GM10266 (cell line): Measurements from ENCODE around the gene MOAP1.
"Not testable (repeated sequence)": the region's sequence is repeated elsewhere in the genome, so short reads cannot be mapped to it uniquely, and the experiment has no call there.

Source experiments
- DNase-seq: peaks from one replicate; pipeline ENCODE4 v3.0.0; 2012; ENCODE audit errors: extremely low spot score
- CTCF ChIP-seq: IDR thresholded peaks from 2 replicates; pipeline ENCODE4 v1.5.1; 2012; ENCODE audit warnings: mild to moderate bottlenecking, low read depth; ENCODE audit not compliant: control insufficient read depth, insufficient read depth; ENCODE audit errors: missing control alignments

MOAP1 gene, protein sequence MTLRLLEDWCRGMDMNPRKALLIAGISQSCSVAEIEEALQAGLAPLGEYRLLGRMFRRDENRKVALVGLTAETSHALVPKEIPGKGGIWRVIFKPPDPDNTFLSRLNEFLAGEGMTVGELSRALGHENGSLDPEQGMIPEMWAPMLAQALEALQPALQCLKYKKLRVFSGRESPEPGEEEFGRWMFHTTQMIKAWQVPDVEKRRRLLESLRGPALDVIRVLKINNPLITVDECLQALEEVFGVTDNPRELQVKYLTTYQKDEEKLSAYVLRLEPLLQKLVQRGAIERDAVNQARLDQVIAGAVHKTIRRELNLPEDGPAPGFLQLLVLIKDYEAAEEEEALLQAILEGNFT

GRCh38 chr14:93184391-93185348 lies at the start of gene MOAP1, which contains the start of gene LYSET:
TSS of gene MOAP1 (minus strand) at chr14:93184897. CDS start at chr14:93184242, 655 bp downstream.
TSS of gene LYSET (plus strand) at chr14:93185317. CDS start at chr14:93185406, 89 bp downstream.
- DNase-seq: peak; percentile 97
- TF ChIP-seq CTCF: peak; percentile 14

GRCh38 chr14:93233078-93233477 lies 48.4 kb upstream of the MOAP1 start:
- not testable (repeated sequence) for DNase-seq

DNA sequence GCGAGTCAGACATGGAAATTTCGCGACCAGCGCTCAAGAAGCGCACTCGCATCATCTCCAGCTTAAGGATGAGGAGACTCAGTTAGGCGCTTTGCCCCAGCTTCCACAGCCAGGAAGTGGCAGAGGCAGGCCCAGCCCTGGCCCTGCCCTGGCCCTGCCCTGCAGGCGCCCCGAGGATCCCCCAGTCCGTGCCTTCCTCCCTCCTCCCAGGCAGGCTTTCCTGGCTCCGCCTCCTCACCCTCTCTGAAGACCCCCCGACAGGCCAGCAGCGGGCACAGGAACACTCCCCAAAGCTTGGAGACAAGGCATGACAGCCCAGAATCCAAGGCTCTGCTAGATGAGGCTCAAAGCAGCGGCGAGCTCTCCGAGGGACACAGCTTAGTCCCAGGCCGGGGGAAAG lies 47.5 kb upstream of the MOAP1 start:
- DNase-seq: no peak
- no peak for TF ChIP-seq CTCF

DNA sequence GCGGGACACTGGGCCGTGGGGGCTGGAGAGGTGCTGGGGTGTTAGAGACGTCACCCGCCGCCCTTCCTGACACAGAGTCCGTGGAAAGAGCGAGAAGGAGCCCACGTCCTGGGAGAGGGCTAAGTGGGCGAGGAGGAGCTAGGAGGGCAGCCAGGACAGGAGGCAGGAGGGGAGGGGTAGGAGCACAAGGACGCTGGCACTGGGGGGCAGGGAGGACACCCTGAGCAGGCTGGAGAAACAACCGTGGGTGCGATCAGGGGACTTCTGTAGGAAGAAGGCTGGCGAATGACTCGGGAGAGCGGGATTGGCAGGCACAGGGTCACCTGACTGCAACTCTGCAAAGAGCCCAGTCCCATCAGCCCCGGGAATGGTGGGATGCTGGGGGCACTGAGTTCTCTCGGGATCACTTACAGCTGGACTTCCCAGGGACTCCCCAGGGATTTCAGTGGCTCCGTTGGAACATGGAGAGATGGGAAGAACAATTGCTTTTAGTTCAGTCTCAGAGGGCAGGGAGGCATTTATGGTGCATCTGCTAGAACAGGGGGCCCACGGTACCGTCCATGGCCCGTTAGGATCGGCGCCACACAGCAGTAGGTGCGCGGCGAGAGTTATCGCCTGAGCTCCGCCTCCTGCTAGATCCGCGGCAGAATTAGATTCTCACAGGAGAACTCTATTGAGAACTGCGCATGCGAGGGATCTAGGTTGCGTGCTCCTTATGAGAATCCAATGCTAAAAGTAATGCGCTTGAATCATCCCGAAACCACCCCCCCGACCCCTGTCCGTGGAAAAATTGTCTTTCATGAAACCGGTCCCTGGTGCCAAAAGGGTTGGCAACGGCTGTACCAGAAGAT lies 46.7 kb upstream of the MOAP1 start:
- no peak for TF ChIP-seq CTCF
- no peak for DNase-seq

GRCh38 chr14:93230539-93230938 lies 45.8 kb upstream of the MOAP1 start:
- no peak for TF ChIP-seq CTCF
- DNase-seq: no peak

- no peak for TF ChIP-seq CTCF
- no peak for DNase-seq
These were observed 43.9 kb upstream of the MOAP1 start for GRCh38 chr14:93228550-93228949.

DNA sequence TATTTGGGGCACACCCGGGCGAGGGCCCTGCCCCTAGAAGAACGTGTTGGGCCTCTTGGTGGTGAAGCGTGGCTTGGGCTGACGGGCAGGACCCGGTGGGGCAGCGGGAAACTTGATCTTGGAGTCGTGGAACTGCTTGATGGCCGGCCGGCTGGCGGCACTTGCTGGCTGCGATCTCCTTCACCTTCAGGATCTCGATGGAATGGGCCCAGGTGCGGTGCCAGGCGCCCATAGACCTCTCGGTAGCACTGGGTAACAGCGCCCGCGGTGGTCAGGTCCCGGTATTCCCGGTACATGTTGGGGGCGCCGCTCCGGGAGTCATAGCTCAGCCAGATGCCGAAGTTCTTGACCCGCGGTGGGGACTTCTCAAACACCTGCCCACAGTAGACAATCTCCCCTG lies 38.9 kb upstream of the MOAP1 start:
- no peak for TF ChIP-seq CTCF
- no peak for DNase-seq
